ENCODE results near the gene F2.
"Not testable (repeated sequence)": the region's sequence is repeated elsewhere in the genome, so short reads cannot be mapped to it uniquely, and the experiment has no call there.

Gene F2

DNA sequence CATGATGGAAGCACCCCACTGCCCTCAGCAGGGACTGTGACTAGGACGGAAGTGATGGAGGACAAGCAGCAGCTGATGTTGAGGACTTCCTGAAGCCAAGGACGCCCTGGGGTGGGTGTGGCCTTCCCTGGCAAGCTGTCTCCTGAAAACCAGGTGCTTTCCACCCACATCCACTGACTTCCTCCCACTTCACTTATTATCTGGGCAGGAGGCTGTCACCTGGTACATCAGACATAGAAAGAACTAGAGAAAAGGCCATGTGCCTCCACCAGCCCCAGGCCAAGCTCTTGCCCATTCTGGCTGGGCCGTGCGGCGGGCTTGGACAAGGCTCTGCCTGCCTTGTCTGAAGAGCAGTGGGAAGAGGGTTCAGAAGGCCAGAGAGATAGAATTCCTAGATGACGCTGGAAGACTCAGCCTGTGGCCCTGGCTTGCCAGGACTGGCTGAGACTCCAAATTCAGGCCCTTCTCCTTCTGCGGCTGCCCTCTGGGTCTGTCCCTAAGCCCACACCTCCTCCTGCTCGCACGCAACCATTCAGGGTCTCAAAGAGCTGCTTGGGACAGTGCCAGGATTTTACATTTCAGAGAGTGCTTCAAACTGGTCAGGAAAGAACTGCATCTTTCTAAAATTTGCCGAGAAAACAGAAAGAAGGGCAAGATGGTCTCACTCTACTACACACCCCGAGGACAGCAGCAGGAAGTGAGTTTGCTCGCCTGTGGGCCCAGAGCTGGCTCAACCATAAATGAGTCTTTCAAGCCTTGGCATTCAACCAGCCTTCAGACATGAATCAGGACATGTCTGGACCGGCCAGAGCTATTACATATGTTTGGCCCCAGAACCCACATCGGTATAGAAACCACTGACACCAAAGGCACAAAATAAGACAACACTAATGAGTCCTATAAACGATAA lies 31.9 kb upstream of the F2 start:
- DNase-seq (ENCODE audit: low read depth in 2 of 2), result no peak

DNA sequence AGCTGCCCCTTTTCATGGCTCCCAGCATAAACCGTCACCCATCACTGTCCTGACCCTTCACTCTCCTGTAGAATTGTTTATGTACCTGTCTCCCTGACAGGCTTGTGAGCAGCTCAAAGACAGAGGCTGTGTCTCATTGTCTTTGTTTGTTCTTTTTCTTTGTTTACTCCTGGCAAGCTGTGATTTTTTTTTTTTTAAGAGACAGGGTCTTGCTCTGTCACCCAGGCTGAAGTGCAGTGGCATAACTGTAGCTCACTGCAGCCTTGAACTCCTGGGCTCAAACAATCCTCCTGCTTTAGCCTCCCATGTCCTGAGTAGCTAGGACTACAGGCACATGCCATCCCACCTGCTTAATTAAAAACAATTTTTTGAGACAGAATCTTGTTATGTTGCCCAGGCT lies 28.3 kb upstream of the F2 start:
- DNase-seq (ENCODE audit: low read depth in 2 of 2), result no peak

DNA sequence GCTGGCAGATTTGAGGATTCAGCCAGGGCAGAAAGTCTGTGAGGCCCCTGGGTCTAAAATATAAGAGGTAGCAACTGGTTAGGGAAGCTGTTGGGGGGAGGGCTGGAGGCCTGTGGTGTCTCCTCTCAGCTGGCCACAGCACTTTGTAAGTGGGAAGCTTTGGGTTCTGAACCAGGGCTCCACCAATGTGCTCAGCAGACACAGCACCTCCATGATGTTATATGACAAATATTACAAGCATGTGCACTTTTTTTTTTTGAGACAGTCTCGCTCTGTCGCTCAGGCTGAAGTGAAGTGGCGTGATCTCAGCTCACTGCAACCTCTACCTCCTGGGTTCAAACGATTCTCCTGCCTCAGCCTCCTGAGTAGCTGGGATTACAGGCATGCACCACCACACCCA lies 26.6 kb upstream of the F2 start:
- no peak for DNase-seq (ENCODE audit: low read depth in 2 of 2)

DNA sequence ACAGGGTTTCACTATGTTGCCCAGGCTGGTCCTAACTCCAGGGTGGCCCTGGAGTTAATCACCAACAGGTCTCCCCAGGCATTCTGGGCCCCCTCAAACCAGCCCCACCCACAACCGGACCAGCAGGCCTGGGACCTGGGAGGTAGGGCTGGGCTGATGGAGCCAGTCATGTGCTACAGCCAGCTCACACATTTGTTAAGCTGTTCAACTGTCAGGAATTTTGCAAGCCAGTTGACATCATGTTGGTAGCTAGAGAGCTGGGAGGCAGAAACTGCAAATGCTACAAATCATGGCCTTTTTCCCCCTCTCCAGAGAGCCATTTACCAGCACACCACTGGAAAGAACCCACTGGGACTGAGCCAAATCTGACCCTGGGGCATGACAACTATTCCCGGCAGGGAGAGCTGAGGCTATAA lies 25.4 kb upstream of the F2 start:
- no peak for DNase-seq (ENCODE audit: low read depth in 2 of 2)

DNA sequence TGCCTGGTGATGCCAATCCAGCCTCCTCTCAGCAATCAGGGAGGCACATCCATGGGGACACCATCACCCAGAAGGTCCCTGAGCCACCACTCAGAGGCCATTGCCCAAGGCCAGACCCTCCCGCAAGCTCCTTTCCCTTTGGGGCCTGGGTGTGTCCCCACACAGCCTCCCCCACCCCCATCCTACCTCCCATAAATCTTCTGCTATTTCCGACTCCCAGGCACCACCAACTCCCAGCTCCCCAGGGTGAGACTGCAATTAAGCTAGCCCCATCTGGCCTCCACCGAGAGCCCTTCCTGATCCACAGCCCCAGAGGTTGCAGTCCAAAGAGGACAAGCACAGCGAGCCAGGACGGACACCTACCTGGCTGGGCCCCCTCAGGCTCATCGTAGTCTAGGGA lies 24.9 kb upstream of the F2 start:
- DNase-seq (ENCODE audit: low read depth in 2 of 2), result no peak

DNA sequence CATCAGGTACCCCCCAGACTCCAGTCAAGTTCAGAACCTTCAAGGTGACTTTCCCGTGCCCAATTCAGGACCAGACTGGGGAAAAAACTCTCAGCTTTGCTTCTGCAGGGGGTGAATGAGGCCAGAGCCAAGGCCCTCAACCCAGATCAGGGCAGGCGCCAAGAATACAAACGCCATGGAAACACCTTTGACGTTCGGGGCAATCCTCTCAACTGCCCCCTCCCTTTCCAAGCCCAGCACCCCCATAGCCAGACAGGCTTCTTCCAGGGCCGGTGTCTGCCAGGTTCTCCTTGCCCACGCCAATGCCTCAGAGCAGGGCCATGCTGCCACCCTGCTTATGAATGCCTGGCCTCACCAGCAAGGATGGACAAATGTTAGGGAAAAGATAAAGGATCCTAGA lies 24.4 kb upstream of the F2 start:
- no peak for DNase-seq (ENCODE audit: low read depth in 2 of 2)

DNA sequence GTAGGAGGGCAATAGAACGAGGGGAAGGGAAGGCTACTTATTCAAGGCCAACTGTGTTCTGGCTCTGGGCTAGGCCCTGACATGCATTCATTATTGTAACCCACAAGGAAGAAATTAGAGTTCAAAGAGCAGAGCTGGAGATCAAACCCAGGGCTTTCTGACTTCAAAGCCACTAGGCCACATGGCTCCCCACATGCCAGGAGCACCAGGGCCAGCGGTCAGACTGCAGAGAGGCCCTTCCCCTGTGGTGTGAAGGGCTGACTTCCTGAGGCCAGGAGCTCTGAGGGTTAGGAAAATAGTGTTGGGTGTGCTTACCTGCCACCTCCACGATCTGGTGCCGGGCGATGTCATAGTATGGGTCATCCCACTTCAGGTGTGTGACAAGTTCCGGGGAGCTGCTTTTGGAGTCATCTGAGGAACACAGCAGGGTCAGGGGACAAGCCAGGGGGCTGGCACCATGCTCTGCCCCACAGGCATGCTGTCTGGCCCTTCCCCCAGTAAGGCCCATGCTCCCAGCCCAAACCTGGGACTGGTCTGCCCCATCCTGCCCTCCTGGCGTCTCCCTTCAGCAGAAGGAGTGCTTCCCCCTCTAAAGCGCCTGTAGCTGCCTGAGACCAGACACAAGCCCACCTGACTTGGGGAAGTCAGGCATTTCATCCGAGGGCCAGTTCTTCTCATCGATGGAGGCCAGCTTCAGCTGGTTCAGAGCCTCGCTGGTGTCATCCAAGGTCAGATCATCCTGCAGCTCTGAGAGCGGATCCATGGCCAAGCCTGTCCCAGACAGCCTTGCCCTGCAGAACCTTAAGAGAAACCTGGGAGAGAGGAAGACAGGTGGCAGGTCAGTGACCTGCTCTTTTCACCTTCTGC lies 23.4 kb upstream of the F2 start:
- no peak for DNase-seq (ENCODE audit: low read depth in 2 of 2)

DNA sequence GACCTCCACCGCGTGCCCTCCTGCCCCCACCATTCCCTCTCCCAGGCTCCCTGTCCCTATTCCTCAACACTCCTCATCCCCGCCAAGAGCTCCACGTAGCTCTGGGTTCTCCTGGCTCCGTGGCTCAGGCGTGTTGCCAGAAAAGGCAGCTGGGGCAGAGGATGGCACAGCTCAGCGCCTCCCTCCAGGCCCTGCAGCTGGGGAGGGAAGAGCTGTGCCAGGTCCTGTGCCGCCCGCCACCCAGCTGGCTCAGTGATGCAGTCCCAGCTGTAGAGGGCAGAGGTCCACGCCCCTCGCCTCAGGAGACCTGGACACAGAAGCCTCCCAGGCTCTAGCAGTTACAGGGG lies 22.8 kb upstream of the F2 start:
- no peak for DNase-seq (ENCODE audit: low read depth in 2 of 2)

DNA sequence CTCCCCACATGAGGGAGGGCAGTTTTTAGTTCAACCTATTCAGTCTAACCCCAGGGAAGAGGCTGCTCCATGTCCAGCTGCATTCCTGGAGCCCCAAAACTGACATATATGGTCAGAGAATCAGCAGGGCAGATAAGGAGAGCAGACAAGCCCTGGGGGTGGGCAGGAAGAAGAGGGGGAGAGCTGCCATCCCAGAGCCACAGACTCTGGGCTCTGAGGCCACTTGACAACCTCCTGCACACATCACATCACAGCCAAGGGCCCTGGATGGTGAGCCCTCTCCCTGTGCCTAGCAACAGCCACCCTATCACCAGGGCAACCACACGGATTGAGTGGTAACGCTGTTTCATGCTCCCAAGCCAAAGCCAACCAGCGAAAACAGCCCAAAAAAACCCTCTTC lies 21.7 kb upstream of the F2 start:
- no peak for DNase-seq (ENCODE audit: low read depth in 2 of 2)

DNA sequence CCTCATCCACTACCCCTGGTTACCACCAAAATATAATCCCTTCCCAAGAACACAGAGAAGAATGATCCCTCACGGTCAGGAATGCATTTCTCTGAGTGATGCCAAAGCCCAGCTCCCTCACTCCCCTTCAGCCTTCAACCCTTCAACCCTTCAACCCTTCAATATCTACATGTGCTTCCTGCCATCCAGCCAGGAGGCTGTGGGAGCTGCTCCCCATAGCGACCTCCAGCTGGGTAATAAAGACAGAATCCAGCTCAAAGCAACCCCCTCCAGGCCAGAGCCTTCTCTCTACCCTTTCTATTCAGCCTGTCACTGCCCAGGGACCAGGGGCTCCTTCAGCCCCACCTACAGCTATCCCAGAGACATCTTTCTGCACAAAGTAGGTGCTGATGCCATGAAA lies 21.3 kb upstream of the F2 start:
- no peak for DNase-seq (ENCODE audit: low read depth in 2 of 2)

DNA sequence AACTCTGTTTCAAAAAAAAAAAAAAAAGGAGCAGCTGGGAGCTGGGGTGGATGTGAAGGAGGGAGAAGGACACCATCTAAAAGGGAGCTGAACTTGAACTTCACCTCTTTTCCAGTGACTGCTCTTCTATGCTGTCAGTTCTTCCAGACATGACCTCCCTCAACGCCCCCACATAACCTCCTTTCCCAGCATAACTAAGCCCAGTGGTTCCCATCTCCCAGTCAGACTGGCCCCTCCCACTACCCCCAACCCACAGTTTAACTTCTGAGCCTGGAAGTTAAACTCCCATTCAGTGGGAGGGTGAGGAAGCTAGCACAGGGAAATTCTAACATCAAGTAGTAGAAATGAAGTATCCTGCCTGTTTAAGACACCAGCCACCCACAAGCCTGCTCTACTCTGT lies 20.4 kb upstream of the F2 start:
- DNase-seq (ENCODE audit: low read depth in 2 of 2), result no peak

DNA sequence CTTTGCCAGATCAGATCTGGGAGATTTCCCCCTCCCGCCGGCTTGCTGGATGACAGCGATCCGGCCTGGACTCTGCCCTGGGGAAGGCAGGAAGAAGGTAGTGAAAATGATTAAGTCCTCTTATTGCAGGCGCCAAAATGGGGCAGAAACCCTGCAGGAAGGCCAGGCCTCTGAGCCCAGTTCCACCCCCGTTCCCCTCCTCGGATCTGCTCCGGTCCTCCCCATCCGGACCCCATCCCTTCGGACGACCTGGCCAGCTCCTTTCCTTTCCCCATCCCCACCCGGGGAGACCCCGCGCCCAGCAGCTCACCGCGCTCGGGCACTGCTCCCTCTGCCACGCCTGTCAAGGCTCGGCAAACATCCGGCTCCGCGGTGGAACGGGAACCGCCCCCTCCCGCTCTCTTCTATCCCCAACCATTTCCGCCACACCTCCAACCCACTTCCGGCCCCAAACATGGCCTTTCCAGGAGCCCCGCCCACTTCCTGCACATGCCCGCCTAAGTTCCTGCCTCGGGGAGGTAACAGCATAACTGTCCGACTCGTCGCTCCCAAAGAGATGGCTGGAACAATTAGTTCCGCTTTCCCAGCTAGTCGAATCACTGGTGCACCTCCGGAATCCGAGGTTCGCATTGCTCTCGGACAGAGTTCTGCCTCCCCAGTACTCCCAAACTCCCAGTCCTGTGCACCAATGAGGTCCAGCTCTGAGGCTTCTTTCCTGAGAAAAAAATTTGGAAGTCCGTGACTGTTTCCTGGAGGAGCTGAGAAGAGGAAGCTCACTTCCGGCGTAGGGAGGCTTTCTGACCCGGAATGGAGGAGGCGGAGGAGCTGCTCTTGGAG lies 18.6 kb upstream of the F2 start, which contains the start of the genes ARHGAP1 and ZNF408:
ARHGAP1 (minus strand) TSS at position 379 of the 837 bp plus-strand sequence. CDS start 4,512 bp downstream, outside the sequence.
ZNF408 (plus strand) TSS at position 791 of the 837 bp plus-strand sequence; CDS start at position 808, 17 bp downstream.
- peak; percentile 98 to 99 for DNase-seq (ENCODE audit: low read depth in 2 of 2)

DNA sequence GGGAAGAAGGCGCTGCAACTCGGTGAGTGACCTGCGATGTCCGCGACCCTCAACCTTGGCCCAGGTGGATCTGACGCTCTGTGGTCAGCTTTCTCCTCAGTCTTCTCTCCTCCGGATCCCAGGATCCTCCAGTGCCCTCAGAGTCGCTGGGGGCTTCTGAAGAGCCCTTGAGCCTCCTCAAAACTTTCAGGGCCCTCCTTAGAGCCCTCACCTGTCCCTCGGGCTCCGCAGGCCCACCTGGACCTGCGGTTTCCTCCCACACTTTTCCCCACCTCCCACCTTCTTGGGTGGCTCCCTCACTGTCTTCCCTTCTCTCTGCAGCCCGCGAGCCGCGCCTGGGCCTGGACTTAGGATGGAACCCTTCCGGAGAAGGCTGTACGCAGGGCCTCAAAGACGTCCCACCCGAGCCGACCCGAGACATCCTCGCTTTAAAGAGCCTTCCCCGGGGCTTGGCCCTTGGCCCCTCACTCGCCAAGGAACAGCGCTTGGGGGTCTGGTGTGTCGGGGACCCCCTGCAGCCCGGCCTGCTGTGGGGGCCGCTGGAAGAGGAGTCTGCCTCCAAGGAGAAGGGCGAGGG lies 17.8 kb upstream of the F2 start:
- DNase-seq (ENCODE audit: low read depth in 2 of 2), result no peak

DNA sequence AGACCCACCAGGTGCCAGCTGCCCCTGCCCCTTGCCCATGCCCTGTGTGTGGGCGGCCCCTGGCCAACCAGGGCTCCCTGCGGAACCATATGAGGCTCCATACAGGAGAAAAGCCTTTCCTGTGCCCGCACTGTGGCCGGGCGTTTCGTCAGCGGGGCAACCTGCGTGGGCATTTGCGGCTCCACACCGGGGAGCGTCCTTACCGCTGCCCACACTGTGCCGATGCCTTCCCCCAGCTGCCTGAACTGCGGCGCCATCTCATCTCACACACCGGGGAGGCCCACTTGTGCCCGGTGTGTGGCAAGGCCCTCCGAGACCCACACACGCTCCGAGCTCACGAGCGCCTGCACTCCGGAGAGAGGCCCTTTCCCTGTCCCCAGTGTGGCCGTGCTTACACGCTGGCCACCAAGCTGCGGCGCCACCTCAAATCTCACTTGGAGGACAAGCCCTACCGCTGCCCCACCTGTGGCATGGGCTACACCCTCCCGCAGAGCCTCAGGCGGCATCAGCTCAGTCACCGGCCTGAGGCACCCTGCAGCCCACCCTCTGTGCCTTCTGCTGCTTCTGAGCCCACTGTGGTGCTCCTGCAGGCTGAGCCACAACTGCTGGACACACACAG lies 13.8 kb upstream of the F2 start:
- no peak for DNase-seq (ENCODE audit: low read depth in 2 of 2)

DNA sequence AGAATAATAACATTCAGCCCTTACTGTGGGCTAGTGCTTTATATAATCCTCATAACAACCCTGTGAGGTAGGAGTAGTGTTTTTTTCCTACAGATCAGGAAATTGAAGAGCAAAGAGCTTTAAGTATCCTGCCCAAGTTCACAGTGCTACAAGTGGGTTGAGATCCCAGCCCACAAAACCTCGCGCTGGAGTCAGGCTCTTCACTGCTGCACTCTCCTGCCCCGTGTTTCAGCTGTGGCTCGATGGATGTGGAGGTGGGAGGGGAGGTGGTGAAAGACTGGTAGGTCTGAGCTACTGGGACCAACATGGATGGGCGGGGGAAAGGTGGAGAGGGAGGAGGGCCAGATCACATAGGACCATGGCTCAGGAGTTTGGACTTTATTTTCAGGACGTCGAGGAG lies 12.1 kb upstream of the F2 start:
- DNase-seq (ENCODE audit: low read depth in 2 of 2), result no peak

DNA sequence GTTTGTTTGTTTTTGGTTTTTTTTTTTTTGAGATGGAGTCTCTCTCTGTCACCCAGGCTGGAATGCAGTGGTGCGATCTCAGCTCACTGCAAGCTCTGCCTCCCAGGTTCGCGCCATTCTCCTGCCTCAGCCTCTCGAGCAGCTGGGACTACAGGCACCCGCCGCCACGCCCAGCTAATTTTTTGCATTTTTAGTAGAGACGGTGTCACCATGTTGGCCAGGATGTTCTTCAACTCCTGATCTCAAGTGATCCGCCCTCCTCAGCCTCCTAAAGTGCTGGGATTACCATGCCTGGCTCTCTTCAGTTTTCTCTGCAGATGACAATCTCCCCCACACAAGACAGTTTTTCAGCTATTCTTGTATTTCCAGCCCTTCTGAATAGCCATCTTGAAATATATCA lies 9.7 kb upstream of the F2 start:
- not testable (repeated sequence) for DNase-seq (ENCODE audit: low read depth in 2 of 2)

DNA sequence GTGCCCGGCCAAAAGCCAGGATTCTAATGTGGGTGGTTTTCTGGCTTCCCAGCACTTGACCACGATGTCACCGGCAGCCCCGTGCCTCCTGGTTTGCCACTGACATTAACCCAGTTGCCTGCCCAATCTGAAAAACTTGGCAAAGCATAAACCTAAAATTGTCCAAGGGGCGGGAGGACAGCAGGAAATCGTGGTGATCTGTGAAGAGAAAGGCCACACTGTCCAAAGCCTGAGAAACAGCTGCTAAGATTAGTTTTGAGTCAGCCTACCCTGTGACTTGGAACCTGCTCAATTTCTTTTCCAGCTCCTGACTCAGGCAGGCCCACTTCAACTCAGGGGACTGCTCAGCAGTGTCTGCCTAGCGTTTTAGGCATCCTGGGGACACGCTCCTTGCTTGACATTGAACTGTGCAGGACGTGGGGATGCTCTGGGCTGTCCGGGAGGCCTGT lies 8.2 kb upstream of the F2 start:
- DNase-seq (ENCODE audit: low read depth in 2 of 2), result no peak

DNA sequence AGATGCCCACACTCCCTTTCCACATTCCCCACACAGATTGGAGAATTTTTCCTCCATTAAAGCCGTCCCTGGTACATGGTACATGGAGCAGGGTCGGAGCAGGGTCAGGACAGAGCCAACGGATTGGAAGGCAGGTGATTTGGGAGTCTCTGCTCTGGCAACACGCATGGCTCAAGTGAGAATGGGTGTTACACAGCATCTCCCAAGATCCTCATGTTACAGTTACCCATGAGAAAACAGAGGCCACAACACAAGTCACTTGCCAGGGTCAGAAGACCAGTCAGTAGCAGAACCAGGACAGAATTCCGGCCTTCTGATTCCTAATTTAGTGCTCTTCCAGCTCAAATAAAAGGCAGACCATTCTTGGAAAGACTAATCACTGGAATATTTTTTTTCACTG lies 7.7 kb upstream of the F2 start:
- no peak for DNase-seq (ENCODE audit: low read depth in 2 of 2)

DNA sequence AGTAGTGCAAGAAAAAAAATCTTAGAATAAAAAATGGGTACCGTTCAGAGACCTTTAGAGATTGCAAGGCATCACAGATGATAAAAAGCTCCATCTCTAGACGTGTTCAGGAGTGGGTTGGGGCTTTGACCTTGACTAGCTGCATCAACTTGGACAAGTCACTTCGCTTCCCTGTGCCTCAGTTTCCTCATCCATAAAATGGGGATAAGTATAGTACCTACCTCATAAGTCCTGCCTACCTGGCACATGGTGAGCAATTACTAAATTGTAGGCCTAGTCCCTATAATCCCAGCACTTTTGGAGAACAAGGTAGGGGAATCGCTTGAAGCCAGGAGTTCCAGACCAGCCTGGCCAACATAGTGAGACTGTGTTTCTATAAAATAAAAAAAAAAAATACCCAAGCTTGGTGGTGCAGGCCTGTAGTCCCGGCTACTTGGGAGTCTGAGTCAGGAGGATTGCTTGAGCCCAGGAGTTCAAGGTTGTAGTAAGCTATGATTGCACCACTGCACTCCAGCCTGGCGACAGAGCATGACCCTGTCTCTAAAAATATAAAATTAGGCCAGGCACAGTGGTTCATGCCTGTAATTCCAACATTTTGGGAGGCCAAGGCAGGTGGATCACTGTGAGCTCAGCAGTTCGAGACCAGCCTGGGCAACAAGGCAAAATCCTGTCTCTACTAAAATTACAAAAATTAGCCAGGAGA lies 6.0 kb upstream of the F2 start:
- no peak for DNase-seq (ENCODE audit: low read depth in 2 of 2)

DNA sequence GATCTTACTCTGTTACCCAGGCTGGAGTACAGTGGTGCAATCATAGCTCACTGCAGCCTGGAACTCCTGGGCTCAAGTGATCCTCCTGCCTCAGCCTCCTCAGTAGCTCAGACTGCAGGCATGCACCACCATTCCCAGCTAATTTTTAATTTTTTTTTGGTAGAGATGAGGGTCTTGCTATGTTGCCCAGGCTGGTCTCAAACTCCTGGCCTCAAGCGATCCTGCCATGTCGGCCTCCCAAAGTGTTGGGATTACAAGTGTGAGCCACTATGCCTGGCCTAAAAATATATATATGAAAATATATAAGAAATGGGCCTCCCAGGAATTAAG lies 1.2 kb upstream of the F2 start:
- not testable (repeated sequence) for DNase-seq (ENCODE audit: low read depth in 2 of 2)
